ENCODE results near the gene FARS2. TPM values are rescaled to one million over a fixed set of nuclear protein-coding genes. Genes with fewer than 3 reads are reported as not detected.

FARS2 gene
- total RNA-seq, 1 donor from 2014 or later: 11.8 TPM

DNA sequence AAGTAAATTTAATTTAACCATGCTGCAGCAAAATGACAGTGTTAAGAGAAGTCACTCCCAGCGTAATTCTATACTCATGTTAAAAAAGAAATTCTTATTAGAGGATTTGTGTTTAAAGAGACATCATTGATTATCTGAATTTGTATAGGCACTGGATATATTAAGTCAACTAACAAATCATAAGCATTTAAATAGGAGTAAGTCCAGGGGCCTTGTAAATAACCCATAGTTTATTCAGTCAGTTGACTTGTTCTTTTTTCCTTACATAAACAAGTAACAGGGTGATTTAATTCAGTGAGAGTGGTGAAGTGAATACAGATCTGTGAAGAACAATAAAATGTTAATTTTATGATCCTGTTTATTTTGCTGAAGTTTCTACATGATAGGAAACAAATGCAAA lies 23.0 kb upstream of the FARS2 start:
- Mint-ChIP-seq H3K4me1 (ENCODE audit: low read depth) (no peaks in the 10 kb centered on the region), H3K36me3 (ENCODE audit: low read depth) (peaks cover 3% of the 10 kb centered on the region), H3K27me3 (ENCODE audit: low read depth) (no peaks in the 10 kb centered on the region), H3K27ac (ENCODE audit: unreplicated experiment) (no peak overlapping the region), H3K9me3 (ENCODE audit: low read depth) (no peaks in the 10 kb centered on the region), H3K4me3 (ENCODE audit: unreplicated experiment) (no peak overlapping the region)
- no peak for DNase-seq (ENCODE audit: low spot score)
- no peak for TF ChIP-seq CTCF (IDR thresholded peaks at IDR 0.05)

- Mint-ChIP-seq H3K4me3 (ENCODE audit: unreplicated experiment) (no peak overlapping the region), H3K27me3 (ENCODE audit: low read depth) (no peaks in the 10 kb centered on the region), H3K4me1 (ENCODE audit: low read depth) (no peaks in the 10 kb centered on the region), H3K27ac (ENCODE audit: unreplicated experiment) (no peak overlapping the region), H3K9me3 (ENCODE audit: low read depth) (no peaks in the 10 kb centered on the region), H3K36me3 (ENCODE audit: low read depth) (peaks cover 2% of the 10 kb centered on the region)
- TF ChIP-seq CTCF (IDR thresholded peaks at IDR 0.05): no peak
- DNase-seq (ENCODE audit: low spot score): no peak
Observed at GRCh38 chr6:5241252-5241651, 20.1 kb upstream of the FARS2 start.

- TF ChIP-seq CTCF (IDR thresholded peaks at IDR 0.05): no peak
- peaks cover 5% of the 10 kb centered on the region for H3K4me1 Mint-ChIP-seq (ENCODE audit: low read depth)
Observed at GRCh38 chr6:5243069-5243468, 18.2 kb upstream of the FARS2 start.

DNA sequence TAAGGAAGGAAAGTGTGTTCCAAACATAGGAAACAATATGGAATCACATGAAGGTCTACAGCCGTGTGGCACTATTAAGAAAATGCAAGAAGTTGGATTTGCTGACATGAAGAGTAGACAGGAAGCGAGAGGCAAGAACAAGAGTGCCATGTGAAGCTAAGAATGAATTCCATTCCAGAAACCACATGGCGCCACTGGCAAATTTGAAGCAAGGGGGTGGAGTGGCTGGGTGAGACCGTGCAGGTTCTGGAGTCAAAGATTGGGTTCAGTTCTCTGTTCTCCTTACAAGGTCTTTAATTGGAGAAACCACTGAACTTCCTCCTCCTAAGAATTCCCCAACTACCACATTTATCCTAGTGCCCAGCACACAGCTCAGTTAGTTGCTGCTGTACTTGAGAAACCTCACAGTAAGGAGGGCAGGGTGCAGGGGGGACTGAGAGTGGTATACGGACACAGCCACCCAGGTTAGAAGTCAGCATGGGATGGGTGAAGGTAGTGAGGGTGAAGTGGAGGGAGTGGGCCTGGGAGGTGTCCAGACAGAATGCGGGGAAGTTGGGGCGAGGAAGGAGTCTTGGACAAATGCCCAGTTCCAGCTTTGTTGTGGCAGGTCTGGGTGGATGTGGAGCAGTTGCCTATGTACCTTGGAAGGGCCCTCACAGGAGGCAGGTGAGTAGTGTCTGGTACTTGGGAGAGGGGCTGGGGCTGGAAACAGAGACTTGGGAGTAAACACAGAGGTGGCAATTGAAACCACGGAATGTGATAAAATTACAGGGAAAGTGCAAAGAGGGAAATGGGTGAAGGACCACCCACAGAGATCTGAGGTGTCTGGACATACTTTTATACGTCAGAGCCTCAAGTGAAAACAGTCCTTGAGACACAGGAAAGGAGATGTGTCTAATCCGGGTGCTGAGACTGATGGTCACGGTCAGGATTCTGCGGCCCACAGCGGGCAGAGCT lies 14.9 kb upstream of the FARS2 start:
- H3K27ac Mint-ChIP-seq (ENCODE audit: unreplicated experiment): no peak overlapping the region
- peaks cover 4% of the 10 kb centered on the region for H3K9me3 Mint-ChIP-seq (ENCODE audit: low read depth)
- peaks cover 11% of the 10 kb centered on the region for H3K4me1 Mint-ChIP-seq (ENCODE audit: low read depth)
- no peaks in the 10 kb centered on the region for H3K27me3 Mint-ChIP-seq (ENCODE audit: low read depth)
- no peak for TF ChIP-seq CTCF (IDR thresholded peaks at IDR 0.05)
- DNase-seq (ENCODE audit: low spot score): no peak
- H3K4me3 Mint-ChIP-seq (ENCODE audit: unreplicated experiment): no peak overlapping the region
- peaks cover 3% of the 10 kb centered on the region for H3K36me3 Mint-ChIP-seq (ENCODE audit: low read depth)

More at GRCh38 chr6:5243069-5243468, 18.2 kb upstream of the FARS2 start:
- Mint-ChIP-seq H3K4me3 (ENCODE audit: unreplicated experiment) (no peak overlapping the region), H3K9me3 (ENCODE audit: low read depth) (no peaks in the 10 kb centered on the region), H3K27ac (ENCODE audit: unreplicated experiment) (no peak overlapping the region), H3K36me3 (ENCODE audit: low read depth) (peaks cover 2% of the 10 kb centered on the region), H3K27me3 (ENCODE audit: low read depth) (no peaks in the 10 kb centered on the region)
- DNase-seq (ENCODE audit: low spot score): no peak

DNA sequence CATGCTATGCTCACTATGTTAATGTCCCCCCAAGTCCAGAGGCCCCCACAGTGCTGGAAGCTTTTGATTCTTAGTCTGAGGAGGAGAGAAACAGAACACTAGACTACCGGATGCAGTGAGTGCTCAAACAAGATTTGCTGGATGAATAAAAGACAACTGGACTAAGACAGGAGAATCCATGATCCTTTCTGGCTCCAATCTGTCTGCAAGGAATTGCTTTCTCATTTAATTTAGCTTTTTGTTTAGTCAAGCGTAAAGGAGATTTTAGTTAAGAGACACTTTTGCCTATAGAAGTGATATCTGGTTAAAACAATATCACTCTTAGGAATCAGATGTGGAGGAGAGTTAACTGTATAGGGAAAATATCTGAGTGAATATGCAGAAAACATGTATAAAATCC lies 14.1 kb upstream of the FARS2 start:
- Mint-ChIP-seq H3K27ac (ENCODE audit: unreplicated experiment) (no peak overlapping the region), H3K4me1 (ENCODE audit: low read depth) (peaks cover 11% of the 10 kb centered on the region), H3K9me3 (ENCODE audit: low read depth) (peaks cover 6% of the 10 kb centered on the region), H3K27me3 (ENCODE audit: low read depth) (no peaks in the 10 kb centered on the region), H3K4me3 (ENCODE audit: unreplicated experiment) (no peak overlapping the region), H3K36me3 (ENCODE audit: low read depth) (peaks cover 5% of the 10 kb centered on the region)
- TF ChIP-seq CTCF (IDR thresholded peaks at IDR 0.05): no peak
- no peak for DNase-seq (ENCODE audit: low spot score)

All from chondrocyte (in vitro differentiated cells).